ENCODE measurements around the gene FBXO41. TPM values are rescaled to one million over a fixed set of nuclear protein-coding genes. Genes with fewer than 3 reads are reported as not detected.
"Not testable (repeated sequence)": the region's sequence is repeated elsewhere in the genome, so short reads cannot be mapped to it uniquely, and the experiment has no call there.

FBXO41 gene
- total RNA-seq, 1 donor from 2014 or later, result under 0.01 TPM

DNA sequence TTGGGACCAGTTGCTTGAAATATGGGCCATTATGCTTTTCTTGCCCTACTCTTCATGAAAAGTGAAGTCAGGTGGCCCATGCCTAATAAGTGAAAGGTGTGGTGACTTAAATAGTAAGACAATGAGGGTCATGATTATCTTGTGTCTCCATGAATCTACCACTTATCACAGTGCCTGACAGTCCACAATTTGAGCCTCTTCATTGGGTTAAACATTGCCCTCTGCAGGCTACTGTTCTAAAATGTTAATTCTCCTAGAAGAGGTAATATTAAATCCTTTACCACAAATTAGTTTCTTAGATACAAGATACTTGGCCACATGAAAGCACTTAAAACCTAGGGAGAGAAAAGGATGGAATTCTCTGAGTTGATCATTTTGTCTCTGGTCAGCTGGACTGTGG lies 5.0 kb upstream of the FBXO41 start:
- no peak for DNase-seq (ENCODE audit: low read depth in 2 of 2)

DNA sequence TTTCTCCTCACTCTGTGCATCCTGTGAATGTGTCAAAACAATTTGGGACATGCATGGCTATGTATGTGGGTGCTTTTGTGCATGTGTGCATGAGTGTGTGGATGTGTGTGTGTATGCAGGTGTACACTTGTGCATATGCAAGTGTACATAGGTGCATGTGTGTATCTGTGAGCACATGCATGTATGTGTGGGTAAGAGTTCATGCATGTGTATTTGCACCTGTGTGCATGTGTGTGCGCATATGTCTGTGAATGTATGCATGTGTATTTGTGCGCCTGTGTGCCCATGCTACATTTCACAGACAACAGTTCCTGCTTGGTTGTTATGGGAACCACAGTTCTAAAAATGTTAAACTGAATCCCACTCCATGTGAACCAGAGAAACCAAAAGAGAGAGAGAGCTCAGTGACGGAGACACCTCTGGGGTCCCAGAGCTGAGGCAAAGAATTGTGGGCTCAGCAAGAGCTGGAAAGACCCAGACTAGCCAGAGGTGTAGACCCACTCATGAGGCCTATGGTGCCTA lies 1.9 kb upstream of the FBXO41 start:
- DNase-seq (ENCODE audit: low read depth in 2 of 2), result no peak

DNA sequence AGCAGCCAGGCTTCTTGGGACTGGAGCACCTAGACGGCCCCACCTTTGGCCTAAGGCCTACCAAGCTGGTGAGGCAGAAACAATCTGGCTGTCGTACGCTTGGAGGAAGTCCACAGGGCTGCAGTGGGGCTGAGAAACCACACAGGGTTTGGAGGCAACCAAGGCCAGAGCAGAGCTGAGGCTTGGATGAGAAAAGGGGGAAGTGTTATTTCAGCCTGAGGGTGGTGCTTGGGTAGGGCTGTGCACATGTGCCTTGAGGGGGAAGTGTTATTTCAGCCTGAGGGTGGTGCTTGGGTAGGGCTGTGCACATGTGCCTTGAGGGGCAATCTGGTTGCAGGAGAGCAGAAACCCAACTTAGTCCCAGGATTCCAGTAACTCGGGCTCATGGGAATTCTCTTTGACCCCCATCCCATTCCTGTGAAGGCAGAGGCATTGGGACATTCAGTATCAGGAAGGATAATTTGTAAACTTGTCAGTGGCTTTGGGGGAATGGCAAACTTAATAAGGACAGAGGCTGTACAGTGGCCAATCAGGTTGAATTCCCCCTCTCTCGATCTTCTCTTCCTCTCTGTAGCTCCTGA lies 971 bp upstream of the FBXO41 start:
- DNase-seq (ENCODE audit: low read depth in 2 of 2), result no peak

DNA sequence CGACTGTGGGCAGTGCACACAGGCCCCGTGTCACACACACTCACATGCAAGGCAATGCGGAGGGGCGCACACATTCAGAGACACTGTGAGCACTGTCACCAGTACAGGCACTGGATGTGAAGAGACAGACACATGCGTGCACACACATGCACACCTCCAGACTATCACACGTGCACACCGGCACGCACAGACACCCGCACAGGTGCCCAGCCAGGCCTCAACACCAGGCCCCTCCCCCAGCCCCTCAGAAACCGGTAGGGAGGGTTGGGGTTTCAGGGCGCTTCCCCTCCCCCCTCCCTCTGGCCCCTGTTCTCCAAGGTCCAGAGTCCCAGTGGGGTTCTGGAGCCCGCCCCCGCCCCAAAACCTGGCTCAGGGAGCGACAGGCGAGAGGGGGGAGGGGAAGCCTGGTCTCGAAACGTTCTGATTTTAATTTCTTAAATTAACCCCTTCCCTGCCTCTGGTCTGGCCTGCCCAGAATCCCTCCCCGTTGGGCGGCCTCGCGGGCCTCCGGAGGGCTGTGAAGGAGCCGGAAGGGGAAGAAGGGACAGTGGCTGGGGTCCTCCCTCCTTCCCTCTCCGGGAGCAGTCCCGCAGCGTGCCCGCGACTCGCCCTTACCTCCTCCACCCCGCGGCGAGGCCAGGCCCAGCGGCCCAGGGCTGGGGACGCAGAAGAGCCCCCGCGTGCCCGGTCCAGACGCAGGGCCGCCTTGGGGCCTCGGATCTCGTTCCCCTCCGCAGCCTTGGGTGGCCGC lies 558 bp downstream of the FBXO41 start:
- no peak for DNase-seq (ENCODE audit: low read depth in 2 of 2)

DNA sequence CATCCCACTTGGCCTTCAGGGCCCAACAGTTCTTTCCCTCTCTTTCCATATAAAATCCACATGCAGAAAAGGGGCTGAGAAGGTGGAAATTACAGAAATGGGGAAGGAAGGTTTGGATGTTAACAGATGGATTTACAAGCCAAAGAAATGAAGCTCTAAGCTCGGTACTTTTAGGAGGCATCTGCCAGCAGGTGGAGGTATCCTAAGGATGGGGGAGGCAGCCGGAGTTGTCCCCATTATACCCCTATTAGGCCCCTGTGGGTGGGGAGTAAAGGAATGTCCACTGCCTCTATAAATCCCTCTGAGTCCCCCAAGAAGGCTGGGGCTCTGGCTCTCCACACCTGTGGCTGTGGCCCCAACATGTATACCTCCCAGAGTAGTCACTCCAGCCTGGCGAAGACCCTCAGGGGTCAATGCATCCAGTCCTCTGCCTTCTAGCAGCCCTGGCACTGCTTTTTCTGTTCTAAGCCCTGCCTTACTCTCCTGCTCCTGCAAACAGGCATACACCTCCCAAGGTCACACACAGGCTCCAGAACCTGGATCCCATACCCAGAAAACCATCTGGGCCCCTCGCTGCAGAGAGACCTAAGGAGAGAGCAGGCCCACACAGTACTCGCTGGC lies 1.2 kb downstream of the FBXO41 start:
- DNase-seq (ENCODE audit: low read depth in 2 of 2), result no peak

DNA sequence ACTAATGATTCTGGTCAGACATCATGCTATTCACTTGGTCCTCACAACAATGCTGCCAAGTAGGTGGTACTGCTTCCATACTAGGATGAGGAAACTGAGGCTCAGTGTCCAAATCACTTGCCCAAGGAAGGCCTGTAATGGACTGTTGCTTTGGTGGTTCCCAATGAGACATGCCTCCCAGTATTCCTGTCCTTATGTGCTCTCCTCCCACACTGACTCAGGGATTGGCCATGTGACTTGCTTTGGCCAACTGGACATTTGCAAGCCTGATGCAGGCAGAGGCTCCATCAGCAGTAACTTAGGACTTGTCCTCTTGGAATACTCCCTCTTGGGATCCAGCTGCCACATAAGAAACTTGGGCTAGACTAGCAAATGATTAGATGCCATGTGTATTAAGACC lies 3.0 kb downstream of the FBXO41 start:
- DNase-seq (ENCODE audit: low read depth in 2 of 2), result no peak

DNA sequence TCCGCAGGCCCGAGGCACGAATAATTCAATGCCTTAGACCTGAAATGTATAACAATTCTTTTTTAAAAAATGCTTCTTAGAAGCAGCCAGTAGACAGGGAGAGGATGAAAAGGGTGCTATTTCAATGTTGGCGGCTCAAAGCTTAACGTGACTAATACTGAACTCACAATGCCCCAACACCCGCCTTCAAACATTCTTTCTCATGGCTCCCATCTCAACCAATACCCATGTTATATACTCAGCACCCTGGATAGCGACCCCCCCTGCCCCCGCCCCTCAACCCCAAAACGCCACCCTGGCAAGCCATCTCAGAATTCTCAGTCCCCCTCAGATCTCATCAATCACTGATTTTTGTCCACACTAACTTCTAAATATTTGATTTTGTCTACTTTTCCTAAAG lies 4.4 kb downstream of the FBXO41 start:
- no peak for DNase-seq (ENCODE audit: low read depth in 2 of 2)

DNA sequence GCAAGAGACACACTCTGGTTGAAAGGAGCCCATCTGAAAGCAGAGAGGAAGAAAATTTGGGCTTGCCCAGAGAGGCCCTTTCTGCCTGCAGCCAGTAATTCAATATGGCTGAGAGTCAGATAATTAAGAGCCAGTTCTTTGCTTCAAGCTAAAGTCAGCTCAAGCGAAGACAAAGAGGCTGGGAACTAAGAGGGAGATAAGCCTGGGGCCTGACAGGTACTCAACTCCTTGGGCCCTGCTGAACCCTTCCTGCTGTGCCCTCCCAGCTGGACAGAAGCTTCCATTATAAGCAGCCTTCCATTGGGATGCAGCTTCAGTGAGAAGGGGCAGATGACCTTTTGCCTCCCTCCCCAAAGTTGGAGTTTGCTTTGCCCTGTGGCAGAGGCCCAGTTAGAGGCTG lies 12.0 kb downstream of the FBXO41 start:
- DNase-seq (ENCODE audit: low read depth in 2 of 2), result no peak

DNA sequence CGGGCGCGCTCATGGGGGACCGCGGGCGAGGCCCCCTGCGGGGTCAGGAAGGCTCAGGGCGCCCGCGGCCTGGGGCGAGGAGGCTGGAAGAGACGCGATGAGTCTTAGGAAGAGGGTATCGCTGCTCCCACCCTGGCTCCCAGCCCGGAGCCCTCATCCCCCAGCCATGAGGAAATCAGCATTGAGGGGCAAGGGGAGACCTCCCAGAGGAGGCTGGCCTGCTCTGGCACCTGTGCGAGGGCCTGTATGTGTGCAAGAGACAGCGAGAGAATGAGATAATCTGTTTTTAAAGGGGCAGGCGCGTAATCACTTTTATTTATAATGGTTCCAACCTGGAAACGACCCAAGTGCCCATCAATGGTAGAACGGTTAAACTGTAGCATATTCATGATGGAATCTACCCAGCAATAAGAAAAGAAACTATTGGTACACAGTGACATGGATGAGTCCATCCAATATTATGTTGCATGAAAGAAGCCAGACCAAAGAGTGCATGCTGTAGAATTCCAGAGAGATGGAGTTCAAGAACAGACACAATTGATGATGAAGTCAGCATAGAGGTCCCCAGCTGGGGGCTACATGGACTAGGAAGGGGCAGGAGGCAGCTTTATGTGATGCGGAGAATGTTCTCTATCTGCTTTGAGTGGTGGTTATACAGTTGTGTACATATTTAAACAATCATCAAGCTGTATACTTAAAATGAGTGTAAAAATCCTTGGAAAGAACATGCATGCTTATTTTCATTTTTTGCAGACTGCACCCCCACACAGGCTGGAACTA lies 14.4 kb downstream of the FBXO41 start:
- no peak for DNase-seq (ENCODE audit: low read depth in 2 of 2)

DNA sequence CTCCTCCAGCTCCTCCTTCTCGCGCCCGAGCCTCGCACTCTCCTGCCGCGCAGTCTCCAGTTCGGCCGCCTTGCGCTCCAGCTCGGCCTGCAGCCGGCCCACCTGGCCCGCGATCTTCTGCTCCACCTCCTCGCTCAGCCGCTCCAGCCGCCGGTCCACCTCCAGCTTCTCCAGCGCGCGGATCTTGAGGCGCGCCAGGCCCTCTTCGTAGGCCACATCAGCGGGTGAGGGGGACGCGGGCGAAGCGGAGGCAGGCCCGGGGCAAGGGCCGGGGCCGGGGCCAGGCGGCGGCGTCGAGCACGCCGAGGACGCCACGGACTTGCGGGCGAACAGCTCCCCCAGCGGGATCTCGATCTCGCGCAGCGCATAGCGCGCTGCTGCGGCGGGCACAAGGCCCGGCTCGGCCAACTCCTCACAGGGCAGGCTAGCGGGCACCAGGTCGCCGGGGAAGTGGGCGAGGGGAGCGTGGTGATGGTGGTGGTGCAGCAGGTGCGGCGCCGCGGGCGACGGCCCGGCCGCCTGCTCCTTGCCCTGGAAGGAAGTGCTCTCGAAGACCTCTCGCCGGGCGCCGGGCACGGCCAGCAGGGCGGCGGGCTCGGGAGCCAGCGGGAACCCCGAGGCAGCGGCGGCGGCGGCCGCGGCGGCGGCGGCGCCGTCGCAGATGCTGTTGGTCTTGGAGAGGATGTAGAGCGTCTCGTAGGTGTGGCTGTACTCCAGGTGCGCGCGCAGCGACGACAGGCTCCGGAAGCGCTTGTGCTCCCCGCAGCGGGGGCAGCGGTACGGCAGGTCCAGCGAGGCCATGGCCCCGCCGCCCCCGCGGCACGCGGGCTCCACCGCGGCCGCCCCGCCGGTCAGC lies 15.2 kb downstream of the FBXO41 start:
- DNase-seq (ENCODE audit: low read depth in 2 of 2), result peak in 1 of 2 donors; percentile 29

DNA sequence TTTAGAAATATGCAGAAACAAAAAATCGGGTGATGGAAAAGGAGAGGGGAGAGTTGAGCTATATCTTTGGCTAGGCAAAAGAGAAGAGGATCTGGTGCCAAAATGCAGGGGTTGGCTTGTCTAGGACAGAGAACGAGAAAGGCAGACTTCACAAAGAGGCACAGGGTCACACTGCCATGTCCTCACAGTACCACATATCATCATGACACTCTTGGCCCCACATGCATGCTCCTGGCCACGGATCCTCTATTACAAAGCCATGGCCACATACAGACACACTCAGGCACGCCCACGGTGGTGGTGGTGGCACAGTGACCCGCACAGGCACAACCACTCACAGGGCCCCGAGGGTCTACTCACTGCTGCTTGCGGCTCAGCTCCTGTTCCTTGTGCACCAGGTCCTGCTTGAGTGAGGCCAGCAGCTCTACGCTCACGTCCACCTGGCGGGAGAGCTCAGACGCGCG lies 15.9 kb downstream of the FBXO41 start:
- DNase-seq (ENCODE audit: low read depth in 2 of 2), result no peak

DNA sequence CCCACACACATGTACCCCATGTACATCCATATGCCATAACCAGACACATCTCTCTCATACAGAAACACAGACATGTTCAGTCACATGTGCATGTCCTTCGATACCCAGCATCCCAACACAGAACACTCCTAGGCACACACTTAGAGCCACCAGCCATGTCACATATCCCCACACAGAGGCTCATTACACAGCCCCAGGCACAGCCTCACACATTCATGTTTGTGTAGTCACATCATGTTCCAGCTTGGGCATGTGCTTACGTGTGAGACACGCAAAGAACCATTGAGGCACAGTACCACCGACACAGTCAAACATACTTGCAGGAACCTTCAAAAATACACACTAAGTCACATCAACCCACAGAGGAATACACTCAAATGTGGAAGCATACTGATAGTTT lies 17.3 kb downstream of the FBXO41 start:
- no peak for DNase-seq (ENCODE audit: low read depth in 2 of 2)

DNA sequence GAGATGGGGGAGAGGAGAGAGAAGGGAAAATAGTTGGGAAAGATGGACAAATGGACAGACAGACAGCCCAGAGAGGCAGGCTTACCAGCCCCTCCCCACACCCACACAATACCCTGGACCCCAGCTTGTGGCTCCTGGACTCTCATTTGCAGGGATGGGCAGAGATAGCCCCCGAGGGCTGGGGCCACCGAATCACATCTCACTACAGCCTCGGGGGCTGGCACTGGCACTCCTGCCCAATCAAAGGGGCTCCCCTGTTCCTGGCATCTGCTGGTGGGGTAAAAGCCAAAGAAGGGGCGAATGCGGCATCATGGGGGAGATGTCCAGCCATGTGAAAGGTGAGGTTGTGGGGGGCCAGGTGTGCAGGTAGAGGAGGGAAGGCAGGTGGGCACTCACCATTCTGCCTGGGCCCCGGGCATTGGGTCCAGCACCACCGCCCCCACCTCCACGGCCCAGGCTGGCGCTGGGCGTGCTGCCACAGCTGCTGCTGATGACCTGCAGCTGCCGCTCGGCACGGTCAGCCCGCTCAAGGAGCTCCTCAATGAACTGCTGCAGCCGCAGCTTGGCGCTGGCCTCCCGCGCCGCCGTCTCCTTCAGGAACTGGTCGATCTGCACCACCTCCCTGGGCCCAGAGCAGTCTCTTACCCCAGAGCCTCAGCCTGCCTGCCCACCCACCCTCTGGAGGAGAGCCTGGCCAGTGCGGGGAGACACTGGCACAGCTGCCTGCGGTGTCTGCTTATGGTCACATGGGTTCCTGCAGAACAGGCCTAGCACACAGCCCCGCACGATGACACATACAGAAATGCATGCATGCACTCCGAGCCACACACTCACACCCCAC lies 18.0 kb downstream of the FBXO41 start:
- no peak for DNase-seq (ENCODE audit: low read depth in 2 of 2)

DNA sequence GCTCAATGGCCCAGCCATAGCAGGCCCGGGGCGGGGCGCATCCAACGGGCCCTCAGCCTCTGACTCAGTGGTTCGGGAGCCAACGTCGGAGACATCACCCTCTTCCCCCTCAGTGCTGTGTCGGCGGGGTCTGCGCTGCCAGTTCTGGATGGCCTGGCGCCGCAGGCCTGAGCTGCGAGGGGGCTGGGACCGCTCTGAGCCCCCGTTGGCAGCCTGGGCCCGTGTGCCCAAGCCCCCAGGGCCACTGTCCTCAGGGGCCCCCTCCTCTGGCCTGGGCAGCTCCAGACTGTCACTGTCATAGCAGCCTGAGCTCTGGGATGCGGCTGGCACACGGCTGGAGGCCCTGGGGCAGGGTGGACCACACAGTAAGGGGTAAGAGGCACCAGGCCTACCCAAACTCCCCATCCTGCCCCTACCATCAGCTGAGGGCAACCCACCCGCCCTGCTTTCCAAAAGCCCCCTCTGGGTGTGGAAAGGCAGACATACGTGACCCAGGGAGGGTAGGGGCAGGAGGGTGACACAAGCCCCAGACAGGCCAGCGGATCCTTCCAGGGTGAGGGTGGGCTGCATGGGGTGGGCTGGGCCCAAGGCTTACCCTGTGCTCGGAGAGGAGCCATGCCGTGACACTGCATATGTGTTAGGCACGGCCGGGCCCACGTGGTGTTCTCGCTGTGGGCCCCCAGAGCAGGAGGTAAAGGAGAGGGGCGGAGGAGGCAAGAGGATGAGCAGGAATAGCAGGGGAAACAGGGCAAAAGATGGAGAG lies 18.8 kb downstream of the FBXO41 start:
- no peak for DNase-seq (ENCODE audit: low read depth in 2 of 2)

DNA sequence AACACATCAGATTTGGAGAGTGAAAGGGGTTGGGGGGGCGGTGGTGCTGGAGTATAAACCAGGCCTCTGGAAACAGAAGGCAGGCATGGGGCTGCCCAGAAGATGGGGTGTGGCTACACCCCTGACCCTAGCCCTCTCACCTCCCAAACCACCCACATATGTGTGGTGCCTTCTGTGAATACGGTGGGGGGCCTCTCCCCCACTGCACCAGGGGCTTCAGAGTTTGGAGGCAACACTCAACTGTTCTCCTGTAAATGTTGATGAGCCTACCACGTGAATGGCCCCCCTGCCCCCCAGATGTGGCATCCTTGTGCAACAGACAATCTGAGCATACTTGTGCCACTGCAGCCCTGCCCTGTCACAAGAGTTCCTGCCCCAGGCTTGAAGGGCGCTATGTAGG lies 19.5 kb downstream of the FBXO41 start:
- DNase-seq (ENCODE audit: low read depth in 2 of 2), result no peak

DNA sequence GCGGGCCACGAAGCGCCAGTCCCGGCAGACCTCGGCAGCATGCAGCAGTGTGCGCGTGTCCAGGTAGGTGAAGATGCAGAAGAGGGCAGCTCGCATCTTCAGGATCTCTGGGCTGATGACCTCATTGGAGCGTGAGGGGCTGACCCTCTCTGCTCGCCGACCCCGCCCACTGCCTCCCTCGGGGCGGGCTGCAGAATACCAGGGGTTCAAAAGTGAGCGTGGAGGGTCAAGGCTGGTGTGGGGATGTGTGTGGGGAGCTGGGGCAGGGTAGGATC lies 20.0 kb downstream of the FBXO41 start:
- DNase-seq (ENCODE audit: low read depth in 2 of 2), result no peak

DNA sequence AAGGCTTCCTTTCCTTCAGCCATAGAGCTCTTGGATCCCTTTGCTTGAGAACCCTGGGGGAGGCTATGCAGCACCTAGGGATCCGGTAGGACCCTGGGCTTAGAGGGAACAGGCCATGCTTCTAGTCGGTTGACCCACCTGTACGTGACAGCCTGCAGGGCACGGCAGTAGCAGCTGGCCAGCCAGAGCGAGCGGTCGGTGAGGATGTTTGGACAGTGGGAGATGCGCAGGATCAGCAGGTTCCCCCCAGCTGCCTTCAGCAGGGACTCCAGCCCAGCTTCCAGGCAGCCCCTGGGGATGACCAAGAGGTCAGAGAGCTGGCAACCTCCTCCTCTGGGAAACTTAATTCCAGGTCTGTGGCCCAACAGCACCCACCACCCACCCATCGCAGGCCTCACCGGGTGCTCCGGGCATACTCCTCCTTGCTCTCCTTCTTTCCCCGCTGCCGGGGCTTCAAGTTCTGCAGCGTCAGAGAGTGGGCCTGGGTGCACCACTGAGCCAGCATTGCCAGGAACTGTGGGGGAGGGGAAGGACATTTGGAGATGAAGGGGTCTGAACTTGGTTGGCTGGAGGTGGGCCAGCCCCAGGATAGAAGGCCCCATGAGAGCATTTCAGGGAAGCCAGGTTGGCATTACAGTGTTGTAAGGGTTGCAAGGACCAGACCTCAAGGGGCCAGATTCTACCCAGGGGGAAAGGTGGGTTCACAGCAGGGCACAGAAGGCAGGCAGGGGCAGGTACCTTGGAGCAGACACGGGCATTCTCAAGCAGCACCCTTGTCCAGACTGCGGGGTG lies 20.5 kb downstream of the FBXO41 start:
- no peak for DNase-seq (ENCODE audit: low read depth in 2 of 2)

DNA sequence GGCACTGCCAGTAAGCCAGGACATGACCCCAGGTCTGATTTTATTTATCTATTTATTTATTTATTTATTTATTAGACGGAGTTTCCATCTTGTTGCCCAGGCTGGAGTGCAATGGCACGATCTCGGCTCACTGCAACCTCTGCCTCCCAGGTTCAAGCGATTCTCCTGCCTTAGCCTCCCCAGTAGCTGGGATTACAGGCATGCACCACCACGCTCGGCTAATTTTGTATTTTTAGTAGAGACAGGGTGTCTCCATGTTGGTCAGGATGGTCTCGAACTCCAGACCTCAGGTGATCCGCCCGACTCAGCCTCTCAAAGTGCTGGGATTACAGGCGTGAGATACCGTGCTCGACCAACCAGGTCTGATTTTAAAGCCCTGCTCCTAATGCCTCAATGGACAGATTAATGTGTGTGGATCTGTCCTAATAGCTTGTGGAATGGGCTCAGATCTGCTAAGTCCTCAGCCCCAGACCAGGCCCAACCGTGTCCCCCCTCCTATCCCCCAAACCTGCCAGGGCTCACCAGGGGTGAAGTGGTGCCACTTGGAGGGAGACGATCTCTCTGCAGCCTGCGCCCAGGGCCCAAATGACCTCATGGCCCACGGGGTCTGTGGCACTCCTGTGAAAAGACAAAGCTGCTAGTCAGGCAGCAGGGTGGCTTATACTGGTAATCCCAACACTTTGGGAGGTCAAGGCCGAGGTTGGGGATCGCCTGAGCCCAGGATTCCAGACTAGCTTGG lies 21.4 kb downstream of the FBXO41 start:
- DNase-seq (ENCODE audit: low read depth in 2 of 2), result not testable (repeated sequence)

Measured in lung microvascular endothelial cell (primary cell).